Measurements from ENCODE around the gene PEAK3. TPM values are rescaled to one million over a fixed set of nuclear protein-coding genes. Genes with fewer than 3 reads are reported as not detected.

The PEAK3 gene
- total and polyA plus RNA-seq, 10 of the 15 experiments (the other 5 are each of a cell fraction or from before 2014, with no cell fraction given), result 0.03 to 0.10 (median 0.05) TPM; not detected in 7

DNA sequence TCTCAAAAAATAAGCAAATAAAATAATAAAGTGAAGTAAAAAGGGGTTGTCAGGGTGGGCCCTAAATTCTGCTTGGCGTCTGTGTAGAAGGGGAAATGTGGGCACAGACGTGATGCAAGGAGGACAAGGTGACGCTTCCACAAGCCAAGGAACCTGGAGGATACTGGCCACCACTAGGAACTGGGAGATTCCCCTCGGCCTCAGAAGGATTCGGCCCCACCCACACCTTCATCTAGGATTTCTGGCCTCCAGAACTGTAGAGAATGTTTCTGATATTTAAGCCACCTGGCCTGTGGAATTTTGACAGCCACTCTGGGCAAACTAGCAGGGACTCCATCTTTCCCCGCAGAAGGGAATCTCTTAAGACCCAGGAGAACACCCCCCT, 47.0 kb downstream of the PEAK3 start:
- TF ChIP-seq ZNF274 (IDR thresholded peaks at IDR 0.05; ENCODE audit: insufficient read depth, insufficient read length) (no peak), IKZF2 (IDR thresholded peaks at IDR 0.05) (0 out of 4 replicates have a peak, but pooled peaks of 1 of the 2 experiments have one; percentile 6)
- in situ Hi-C loops (cut with MboI) (loop anchor here (5.0 kb wide), 2 partner anchors 37 to 82 kb away; no protein-coding TSS in a partner anchor), intact Hi-C loops (cut with micrococcal nuclease; ENCODE audit: unreplicated experiment) (loop anchor here (2.0 to 10.0 kb wide), 4 partner anchors 78 to 157 kb away; partner anchors contain the start of genes IZUMO4, LSM7, MOB3A and SPPL2B)
- Histone ChIP-seq H3K36me3 (ENCODE audit: control insufficient read depth in 2 of 2, insufficient read depth in 2 of 2, low read length in 1 of 2) (peaks cover 3 to 17% of the 10 kb centered on the region in 2 experiments; a peak in 3 of 4 replicates), H3K4me2 (ENCODE audit: control insufficient read depth, insufficient read depth) (peak overlapping the region; percentile 96), H3K79me2 (ENCODE audit: control insufficient read depth, insufficient read depth, low read length) (peaks cover 66% of the 10 kb centered on the region), H3K4me1 (ENCODE audit: control insufficient read depth, insufficient read depth, low read length) (peaks cover 24% of the 10 kb centered on the region), H3K9ac (ENCODE audit: control insufficient read depth, insufficient read depth, low read length) (peak overlapping the region; percentile 80), H3K4me3 (peak overlapping the region; percentile 99), H2AFZ (ENCODE audit: control insufficient read depth, low read depth, low read length) (no peak overlapping the region), H4K20me1 (ENCODE audit: control insufficient read depth, insufficient read depth) (peaks cover 7% of the 10 kb centered on the region; the same call in 1 of the 2 replicates), H3K27me3 (replicated peaks in 1 of 2; ENCODE audit: control insufficient read depth in 2 of 2, insufficient read depth in 2 of 2, low read length in 1 of 2) (no peaks in the 10 kb centered on the region), H3K27ac (ENCODE audit: control insufficient read depth, insufficient read depth) (peak overlapping the region; percentile 94), H3K9me3 (replicated peaks; ENCODE audit: control insufficient read depth, insufficient read depth, low read length) (no peaks in the 10 kb centered on the region)
- ChIA-PET RAD21 (ENCODE audit: unreplicated experiment) (interaction anchor here (0.8 to 4.0 kb wide), 10 partner anchors 13 to 376 kb away, joined by 3 to 39 read pairs (median 4); partner anchors contain the start of gene TIMM13), CTCF (interaction anchor here (1.1 to 3.7 kb wide), 6 partner anchors 26 to 158 kb away, joined by 3 to 35 read pairs (median 6); no protein-coding TSS in a partner anchor), SMC1A (ENCODE audit: uncharacterized antibody, unreplicated experiment) (interaction anchor here (1.0 to 3.8 kb wide), 10 partner anchors 27 to 232 kb away, joined by 3 to 19 read pairs (median 4); no protein-coding TSS in a partner anchor), POLR2A (interaction anchor here (0.6 to 2.1 kb wide), 9 partner anchors 23 to 165 kb away, joined by 3 to 7 read pairs (median 5); no protein-coding TSS in a partner anchor)
- BruUV-seq (replicated peaks), result no TSS peak
- ATAC-seq (no peak), FAIRE-seq (no peak), DNase-seq (ENCODE audit: low read depth, low spot score) (no peak)
- WGBS (ENCODE audit: insufficient coverage, insufficient replicate concordance, low lambda C conversion rate, missing lambda C conversion rate), result under 1% methylated on average over 6 of the region's 6 CpGs

GRCh38 chr19:2233601-2234280, 48.2 kb downstream of the PEAK3 start:
- no TSS peak for BruUV-seq (replicated peaks)

More at GRCh38 chr19:2233601-2234280, 48.2 kb downstream of the PEAK3 start:
- intact Hi-C loops (cut with micrococcal nuclease; ENCODE audit: unreplicated experiment) (loop anchor here (2.0 to 10.0 kb wide), 2 partner anchors 77 to 139 kb away; partner anchors contain the start of genes IZUMO4 and MOB3A), in situ Hi-C loops (cut with MboI) (loop anchor here (5.0 kb wide), 1 partner anchor 84 kb away; no protein-coding TSS in a partner anchor)
- H3K4me2 ChIP-seq (ENCODE audit: control insufficient read depth, insufficient read depth), result peak overlapping the region; percentile 96
- FAIRE-seq, result no peak
- peaks cover 3 to 26% of the 10 kb centered on the region in 2 experiments; a peak in 3 of 4 replicates for H3K36me3 ChIP-seq (ENCODE audit: control insufficient read depth in 2 of 2, insufficient read depth in 2 of 2, low read length in 1 of 2)
- ATAC-seq, result no peak
- POLR2A ChIA-PET, result interaction anchor here (0.5 to 2.1 kb wide), 4 partner anchors 38 to 163 kb away, joined by 3 to 7 read pairs (median 4); no protein-coding TSS in a partner anchor
- no peak overlapping the region; the same call in 1 of the 2 replicates for H3K9ac ChIP-seq (ENCODE audit: control insufficient read depth, insufficient read depth, low read length)
- H3K4me3 ChIP-seq, result peak overlapping the region; percentile 59; the same call in 1 of the 2 replicates
- H3K4me1 ChIP-seq (ENCODE audit: control insufficient read depth, insufficient read depth, low read length), result peaks cover 21% of the 10 kb centered on the region
- SMC1A ChIA-PET (ENCODE audit: uncharacterized antibody, unreplicated experiment), result interaction anchor here (0.6 to 3.8 kb wide), 8 partner anchors 37 to 161 kb away, joined by 3 to 19 read pairs (median 4); no protein-coding TSS in a partner anchor
- H4K20me1 ChIP-seq (ENCODE audit: control insufficient read depth, insufficient read depth), result peaks cover 4% of the 10 kb centered on the region; the same call in 1 of the 2 replicates
- RAD21 ChIA-PET (ENCODE audit: unreplicated experiment), result interaction anchor here (0.6 to 4.0 kb wide), 4 partner anchors 61 to 82 kb away, joined by 3 to 39 read pairs (median 4); partner anchors contain the start of gene AP3D1
- peak; percentile 10; the same call in 1 of the 2 replicates for TF ChIP-seq POLR2AphosphoS2 (IDR thresholded peaks at IDR 0.05; ENCODE audit: low read depth, low read length)
- 0 out of 2 replicates have a peak, but pooled peaks have one; percentile 2 for TF ChIP-seq POLR2A (IDR thresholded peaks at IDR 0.05; ENCODE audit: low read depth, low read length)
- TF ChIP-seq TCF12 (IDR thresholded peaks at IDR 0.05; ENCODE audit: low read depth, low read length), result no peak
- H3K27me3 ChIP-seq (replicated peaks in 1 of 2; ENCODE audit: control insufficient read depth in 2 of 2, insufficient read depth in 2 of 2, low read length in 1 of 2), result no peaks in the 10 kb centered on the region
- H3K27ac ChIP-seq (ENCODE audit: control insufficient read depth, insufficient read depth), result no peak overlapping the region
- WGBS (ENCODE audit: insufficient coverage, insufficient replicate concordance, low lambda C conversion rate, missing lambda C conversion rate), result 77% methylated on average over 25 of the region's 25 CpGs
- DNase-seq (ENCODE audit: low read depth, low spot score), result no peak
- CTCF ChIA-PET, result interaction anchor here (0.6 to 3.7 kb wide), 5 partner anchors 79 to 305 kb away, joined by 3 to 35 read pairs (median 3); no protein-coding TSS in a partner anchor
- peaks cover 53% of the 10 kb centered on the region for H3K79me2 ChIP-seq (ENCODE audit: control insufficient read depth, insufficient read depth, low read length)
- H3K9me3 ChIP-seq (replicated peaks; ENCODE audit: control insufficient read depth, insufficient read depth, low read length), result no peaks in the 10 kb centered on the region
- no peak overlapping the region for H2AFZ ChIP-seq (ENCODE audit: control insufficient read depth, low read depth, low read length)
